Left forelimb (tissue), 1 donor: ENCODE measurements around the gene PMEPA1.
A peak's percentile ranks its signal among the peaks of the same experiment; 100 is the strongest.

Experiments used
- DNase-seq: peaks from one replicate; pipeline ENCODE4 v3.0.0-alpha.2; 2018; ENCODE audit warnings: low spot score

Gene PMEPA1

GRCh38 chr20:57709823-57710799 is at the start of gene PMEPA1:
TSS of gene PMEPA1 (minus strand) at chr20:57710015. CDS start at chr20:57709582, 433 bp downstream.
- peak; percentile 97 for DNase-seq

- DNase-seq: no peak
These were observed 48.0 kb upstream of the PMEPA1 start for GRCh38 chr20:57757767-57758166.

GRCh38 chr20:57756921-57757320 is 47.1 kb upstream of the PMEPA1 start:
- DNase-seq: peak; percentile 26

- peak; percentile 17 for DNase-seq
These were observed 46.4 kb upstream of the PMEPA1 start for GRCh38 chr20:57756213-57756612.

- DNase-seq: no peak
These were observed 45.8 kb upstream of the PMEPA1 start for GRCh38 chr20:57755609-57756008.

- no peak for DNase-seq
These were observed 44.4 kb upstream of the PMEPA1 start for GRCh38 chr20:57754190-57754589.

- peak; percentile 55 for DNase-seq
These were observed 43.7 kb upstream of the PMEPA1 start for GRCh38 chr20:57753332-57754164.

GRCh38 chr20:57751411-57751810 is 41.6 kb upstream of the PMEPA1 start:
- DNase-seq: no peak

- DNase-seq: no peak
These were observed 40.1 kb upstream of the PMEPA1 start for GRCh38 chr20:57749869-57750268.

GRCh38 chr20:57749131-57749690 is 39.4 kb upstream of the PMEPA1 start:
- no peak for DNase-seq

GRCh38 chr20:57748601-57749130 is 38.9 kb upstream of the PMEPA1 start:
- DNase-seq: peak; percentile 88

GRCh38 chr20:57747861-57748481 is 38.2 kb upstream of the PMEPA1 start:
- DNase-seq: no peak

- no peak for DNase-seq
These were observed 37.1 kb upstream of the PMEPA1 start for GRCh38 chr20:57746832-57747404.

- DNase-seq: no peak
These were observed 36.4 kb upstream of the PMEPA1 start for GRCh38 chr20:57746201-57746600.

GRCh38 chr20:57744206-57744605 is 34.4 kb upstream of the PMEPA1 start:
- no peak for DNase-seq

GRCh38 chr20:57743450-57744095 is 33.8 kb upstream of the PMEPA1 start:
- no peak for DNase-seq

- no peak for DNase-seq
These were observed 32.8 kb upstream of the PMEPA1 start for GRCh38 chr20:57742507-57743181.

GRCh38 chr20:57738484-57738883 is 28.7 kb upstream of the PMEPA1 start:
- no peak for DNase-seq

- no peak for DNase-seq
These were observed 28.2 kb upstream of the PMEPA1 start for GRCh38 chr20:57738053-57738452.

- DNase-seq: no peak
These were observed 27.5 kb upstream of the PMEPA1 start for GRCh38 chr20:57737349-57737748.
